Upper lobe of left lung (tissue), 4 donors: ENCODE data around the gene PRKAG2.

Experiments used
- EP300 ChIP-seq, 4 donors: sonication (generic); formaldehyde crosslinking; IDR thresholded peaks; one replicate each; pipeline ENCODE4 v1.5.1; 2017; ENCODE audit warnings: antibody characterized with exemption in 4 of 4, control low read depth in 2 of 4
- POLR2A ChIP-seq, 4 donors: fragments of 450-650 bp; IDR thresholded peaks; one replicate each; pipeline ENCODE4 v1.5.1; 2016 to 2017; ENCODE audit warnings: antibody characterized with exemption in 4 of 4, mild to moderate bottlenecking in 2 of 4
- POLR2AphosphoS5 ChIP-seq, 2 donors: sonication (generic); formaldehyde crosslinking; IDR thresholded peaks; one replicate each; pipeline ENCODE4 v1.5.1; 2017; ENCODE audit warnings: antibody characterized with exemption in 2 of 2
- TF ChIP-seq, protein P1 (sequence below), 6 experiments: fragments of 450-650 bp in 4 of 6; fragments of 200-600 bp in 2 of 6; sonication (generic) in 2 of 6; IDR thresholded peaks; one replicate each; pipeline ENCODE4 v1.5.1; 2016 to 2019; ENCODE audit warnings: antibody characterized with exemption in 6 of 6

DNA sequence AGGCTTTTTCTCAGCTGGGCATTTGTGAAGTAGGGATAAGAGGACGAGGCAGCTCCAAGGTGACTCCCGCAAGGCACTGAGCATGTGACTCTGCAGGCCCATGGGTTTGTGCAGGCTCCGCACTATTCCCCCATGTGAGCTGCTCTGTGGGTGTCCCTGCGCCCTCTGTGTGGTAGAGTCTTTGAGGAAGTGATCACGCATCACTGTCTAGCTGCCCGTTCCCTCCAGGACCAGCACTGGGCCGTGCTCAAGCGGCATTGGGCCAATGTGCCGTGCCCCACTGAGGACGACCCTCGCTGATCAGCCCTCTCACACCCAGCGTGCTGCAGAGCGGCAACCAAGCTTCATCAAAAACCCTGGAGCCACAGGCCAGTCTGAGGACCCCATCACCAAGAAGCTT lies 7.5 kb downstream of the PRKAG2 start:
- no peak for TF ChIP-seq EP300 (IDR thresholded peaks at IDR 0.05)
- TF ChIP-seq, protein P1, sequence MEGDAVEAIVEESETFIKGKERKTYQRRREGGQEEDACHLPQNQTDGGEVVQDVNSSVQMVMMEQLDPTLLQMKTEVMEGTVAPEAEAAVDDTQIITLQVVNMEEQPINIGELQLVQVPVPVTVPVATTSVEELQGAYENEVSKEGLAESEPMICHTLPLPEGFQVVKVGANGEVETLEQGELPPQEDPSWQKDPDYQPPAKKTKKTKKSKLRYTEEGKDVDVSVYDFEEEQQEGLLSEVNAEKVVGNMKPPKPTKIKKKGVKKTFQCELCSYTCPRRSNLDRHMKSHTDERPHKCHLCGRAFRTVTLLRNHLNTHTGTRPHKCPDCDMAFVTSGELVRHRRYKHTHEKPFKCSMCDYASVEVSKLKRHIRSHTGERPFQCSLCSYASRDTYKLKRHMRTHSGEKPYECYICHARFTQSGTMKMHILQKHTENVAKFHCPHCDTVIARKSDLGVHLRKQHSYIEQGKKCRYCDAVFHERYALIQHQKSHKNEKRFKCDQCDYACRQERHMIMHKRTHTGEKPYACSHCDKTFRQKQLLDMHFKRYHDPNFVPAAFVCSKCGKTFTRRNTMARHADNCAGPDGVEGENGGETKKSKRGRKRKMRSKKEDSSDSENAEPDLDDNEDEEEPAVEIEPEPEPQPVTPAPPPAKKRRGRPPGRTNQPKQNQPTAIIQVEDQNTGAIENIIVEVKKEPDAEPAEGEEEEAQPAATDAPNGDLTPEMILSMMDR (IDR thresholded peaks at IDR 0.05) = no peak
- TF ChIP-seq POLR2A (IDR thresholded peaks at IDR 0.05) = no peak
- no peak for TF ChIP-seq POLR2AphosphoS5 (IDR thresholded peaks at IDR 0.05)
